GM12892 (cell line): ENCODE measurements around the gene HOXD4.

Source experiments
- POLR2A ChIP-seq: IDR thresholded peaks from 2 replicates; pipeline ENCODE4 v1.6.1; 2011; ENCODE audit warnings: low read depth, low read length, control low read depth
- POLR2AphosphoS5 ChIP-seq: IDR thresholded peaks from 2 replicates; pipeline ENCODE4 v1.6.1; 2011; ENCODE audit warnings: low read depth, low read length, control low read depth

GRCh38 chr2:176125772-176126054 is 25.6 kb upstream of the HOXD4 start:
- TF ChIP-seq POLR2A (no peak), POLR2AphosphoS5 (no peak)
